ENCODE measurements around the gene EXOC3. TPM values are rescaled to one million over a fixed set of nuclear protein-coding genes. Genes with fewer than 3 reads are reported as not detected.

EXOC3 gene
- total and polyA plus RNA-seq, 2 experiments from 2014 or later: 39.9 to 40.9 TPM

DNA sequence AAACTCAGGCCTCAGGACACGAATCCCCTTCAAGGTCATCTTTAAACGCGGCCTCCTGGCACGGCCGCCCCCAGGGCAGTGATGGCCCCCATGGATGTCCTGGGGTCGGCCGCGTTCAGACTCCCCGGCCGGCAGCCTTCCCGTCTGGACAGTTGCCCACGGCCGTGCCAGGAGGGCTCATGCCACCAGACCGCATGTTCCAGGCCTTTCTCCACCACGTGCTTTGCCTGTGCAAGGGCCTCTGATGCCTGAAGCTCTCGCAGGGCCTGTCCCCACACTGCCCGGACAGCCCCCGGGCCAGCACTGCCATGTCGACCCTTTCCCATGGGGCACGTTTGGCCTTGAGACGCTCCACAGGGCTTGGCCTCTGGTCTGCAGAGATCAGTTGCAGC is 46.7 kb downstream of the EXOC3 start:
- no peak overlapping the region for H3K27ac ChIP-seq
- no peak for TF ChIP-seq EZH2phosphoT487 (IDR thresholded peaks at IDR 0.05; ENCODE audit: insufficient read depth, low read depth)
- no peak for TF ChIP-seq EZH2 (IDR thresholded peaks at IDR 0.05; ENCODE audit: insufficient read depth, poor library complexity, severe bottlenecking)
- H3K4me1 ChIP-seq (ENCODE audit: insufficient read depth): no peaks in the 10 kb centered on the region; the same call in 1 of the 2 replicates
- no peak overlapping the region for H3K9ac ChIP-seq
- in situ Hi-C loops (cut with MboI): no loop called here
- H3K27me3 ChIP-seq (replicated peaks; ENCODE audit: insufficient read depth): peaks cover 14% of the 10 kb centered on the region; the same call in 1 of the 2 replicates
- no peak overlapping the region for H3K4me2 ChIP-seq (ENCODE audit: unreplicated experiment)
- 43 to 51% methylated on average over 20 of the region's 21 CpGs for WGBS, 2 experiments (ENCODE audit: low coverage in 1 of 2, low lambda C conversion rate in 2 of 2, missing lambda C conversion rate in 2 of 2)
- H2AFZ ChIP-seq: no peak overlapping the region
- H3K9me2 ChIP-seq (ENCODE audit: insufficient read depth): no peaks in the 10 kb centered on the region
- no peaks in the 10 kb centered on the region for H3K36me3 ChIP-seq (ENCODE audit: low read depth)
- no peaks in the 10 kb centered on the region for H3K9me3 ChIP-seq (ENCODE audit: low read depth)
- no peaks in the 10 kb centered on the region for H3K79me2 ChIP-seq (ENCODE audit: insufficient read depth)
- no peaks in the 10 kb centered on the region for H3F3A ChIP-seq (ENCODE audit: insufficient read depth)
- H4K20me1 ChIP-seq (ENCODE audit: insufficient read depth): no peaks in the 10 kb centered on the region
- no peak overlapping the region for H3K4me3 ChIP-seq
- no peak for DNase-seq

DNA sequence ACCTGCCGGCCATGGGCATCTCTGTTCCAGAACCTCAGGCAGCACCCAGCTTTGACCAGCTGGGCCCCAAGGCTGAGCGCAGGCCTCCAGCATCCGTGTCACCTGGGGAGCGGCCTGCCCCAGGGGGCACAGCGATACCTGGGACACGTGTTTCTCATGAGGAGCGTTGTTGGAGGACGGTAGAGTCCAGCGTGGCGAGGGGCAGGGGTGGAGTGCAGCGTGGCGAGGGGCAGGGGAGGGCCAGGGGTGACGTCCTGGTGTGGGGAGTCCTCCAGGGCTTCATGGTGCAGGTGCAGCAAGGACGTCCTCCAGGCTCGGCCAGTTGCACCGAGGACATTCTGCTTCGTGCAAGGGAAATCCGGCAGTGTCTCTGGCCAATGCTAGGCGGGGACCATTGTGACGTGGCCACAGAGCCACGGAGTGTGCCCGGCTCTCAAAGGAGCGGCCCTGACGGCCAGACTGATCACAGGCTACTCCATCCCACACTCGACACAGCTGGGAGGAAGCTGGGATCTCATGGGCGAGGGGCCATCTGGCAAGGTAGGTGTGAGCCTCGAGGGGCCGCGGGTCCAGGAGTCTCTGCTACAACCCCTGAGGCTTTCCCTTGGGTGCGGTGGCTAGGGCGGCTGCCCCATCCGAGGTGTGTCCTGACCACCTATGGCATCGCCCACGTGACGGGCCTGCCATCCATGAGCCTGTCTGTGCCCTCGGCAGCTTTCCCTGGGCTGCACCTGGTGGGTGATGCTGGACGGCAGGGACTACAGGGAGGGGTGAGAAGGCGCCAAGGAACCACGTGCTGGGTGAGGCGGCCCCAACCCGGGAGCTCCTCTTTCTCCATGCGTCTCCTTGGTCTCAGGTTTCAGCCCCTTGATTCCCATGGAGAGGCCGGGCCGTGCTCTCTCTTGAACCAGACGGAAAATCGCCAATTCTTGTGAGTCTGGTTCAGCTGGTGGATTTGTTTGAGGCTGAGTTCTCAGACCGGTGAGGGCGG is 47.4 kb downstream of the EXOC3 start:
- Histone ChIP-seq H3K4me1 (ENCODE audit: insufficient read depth) (no peaks in the 10 kb centered on the region; the same call in 1 of the 2 replicates), H4K20me1 (ENCODE audit: insufficient read depth) (no peaks in the 10 kb centered on the region), H3K9me2 (ENCODE audit: insufficient read depth) (no peaks in the 10 kb centered on the region), H3K9me3 (ENCODE audit: low read depth) (no peaks in the 10 kb centered on the region), H2AFZ (no peak overlapping the region), H3K4me2 (ENCODE audit: unreplicated experiment) (no peak overlapping the region), H3K27me3 (replicated peaks; ENCODE audit: insufficient read depth) (peaks cover 14% of the 10 kb centered on the region; the same call in 1 of the 2 replicates), H3K4me3 (no peak overlapping the region), H3K9ac (no peak overlapping the region), H3K27ac (no peak overlapping the region), H3F3A (ENCODE audit: insufficient read depth) (no peaks in the 10 kb centered on the region), H3K79me2 (ENCODE audit: insufficient read depth) (no peaks in the 10 kb centered on the region), H3K36me3 (ENCODE audit: low read depth) (no peaks in the 10 kb centered on the region)
- TF ChIP-seq EZH2 (IDR thresholded peaks at IDR 0.05; ENCODE audit: insufficient read depth, poor library complexity, severe bottlenecking): no peak
- TF ChIP-seq EZH2phosphoT487 (IDR thresholded peaks at IDR 0.05; ENCODE audit: insufficient read depth, low read depth): no peak
- in situ Hi-C loops (cut with MboI): no loop called here
- DNase-seq: no peak
- 63% methylated on average over 36 to 40 of the region's 48 CpGs for WGBS, 2 experiments (ENCODE audit: low coverage in 1 of 2, low lambda C conversion rate in 2 of 2, missing lambda C conversion rate in 2 of 2)

DNA sequence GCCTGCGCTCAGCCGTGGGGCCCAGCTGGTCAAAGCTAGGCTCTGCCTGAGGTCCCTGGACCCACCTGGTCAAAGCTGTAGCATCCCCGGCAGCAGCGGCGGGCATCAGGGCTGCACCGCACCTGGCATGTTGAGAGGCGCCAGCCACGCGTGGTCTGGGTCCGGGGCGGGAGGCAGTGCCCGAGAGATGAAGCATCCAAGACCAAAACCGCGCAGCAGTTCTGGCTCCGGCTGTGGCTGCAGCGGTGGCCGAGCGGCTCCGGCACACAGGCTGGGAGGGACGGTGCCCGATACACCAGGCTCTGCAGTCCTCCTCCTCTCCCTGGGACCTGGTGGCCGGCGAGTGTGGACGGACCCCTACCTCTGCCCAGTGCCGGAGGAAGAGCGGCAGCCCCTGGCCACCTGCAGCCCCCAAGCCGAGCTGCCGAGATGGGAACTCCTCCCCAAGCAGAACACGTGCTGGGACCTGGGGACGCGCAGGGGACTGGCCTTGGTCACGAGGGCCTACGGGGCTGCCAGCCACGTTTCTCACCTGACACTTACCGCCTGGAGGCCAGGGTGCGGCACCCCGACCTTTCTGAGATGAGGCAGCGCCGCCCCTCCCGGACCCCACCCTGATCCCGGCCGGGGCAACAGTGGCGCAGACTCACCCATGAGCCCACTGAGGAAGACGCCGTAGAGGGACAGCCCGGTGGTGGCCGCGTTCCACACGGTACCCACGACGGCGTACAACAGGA is 48.3 kb downstream of the EXOC3 start:
- no peaks in the 10 kb centered on the region for H3K79me2 ChIP-seq (ENCODE audit: insufficient read depth)
- no peak for DNase-seq
- TF ChIP-seq EZH2phosphoT487 (IDR thresholded peaks at IDR 0.05; ENCODE audit: insufficient read depth, low read depth) (no peak), EZH2 (IDR thresholded peaks at IDR 0.05; ENCODE audit: insufficient read depth, poor library complexity, severe bottlenecking) (no peak)
- no peaks in the 10 kb centered on the region for H3K9me3 ChIP-seq (ENCODE audit: low read depth)
- H2AFZ ChIP-seq: no peak overlapping the region
- no peak overlapping the region for H3K27ac ChIP-seq
- H3K36me3 ChIP-seq (ENCODE audit: low read depth): no peaks in the 10 kb centered on the region
- no peak overlapping the region for H3K4me3 ChIP-seq
- in situ Hi-C loops (cut with MboI): no loop called here
- no peaks in the 10 kb centered on the region for H3F3A ChIP-seq (ENCODE audit: insufficient read depth)
- H3K27me3 ChIP-seq (replicated peaks; ENCODE audit: insufficient read depth): peaks cover 15% of the 10 kb centered on the region; the same call in 1 of the 2 replicates
- H3K4me2 ChIP-seq (ENCODE audit: unreplicated experiment): no peak overlapping the region
- no peak overlapping the region for H3K9ac ChIP-seq
- H4K20me1 ChIP-seq (ENCODE audit: insufficient read depth): no peaks in the 10 kb centered on the region
- H3K9me2 ChIP-seq (ENCODE audit: insufficient read depth): no peaks in the 10 kb centered on the region
- no peaks in the 10 kb centered on the region; the same call in 1 of the 2 replicates for H3K4me1 ChIP-seq (ENCODE audit: insufficient read depth)
- 77 to 80% methylated on average over 48 to 52 of the region's 52 CpGs for WGBS, 2 experiments (ENCODE audit: low coverage in 1 of 2, low lambda C conversion rate in 2 of 2, missing lambda C conversion rate in 2 of 2)

DNA sequence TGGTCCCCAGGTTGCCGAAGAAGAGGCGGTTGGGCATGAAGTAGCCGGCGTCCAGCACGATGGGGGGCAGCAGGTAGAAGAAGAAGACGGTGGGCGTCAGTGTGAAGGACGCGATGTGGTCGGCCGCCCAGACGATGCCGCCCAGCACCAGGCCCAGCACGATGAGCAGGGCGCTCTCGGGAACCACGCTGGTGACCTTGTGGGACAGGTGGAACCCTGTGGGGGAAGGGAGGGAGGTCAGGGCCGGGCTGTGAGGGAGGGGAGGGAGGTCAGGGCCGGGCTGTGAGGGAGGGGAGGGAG is 48.8 kb downstream of the EXOC3 start:
- Histone ChIP-seq H3K4me3 (no peak overlapping the region), H3K9ac (no peak overlapping the region), H3K9me2 (ENCODE audit: insufficient read depth) (no peaks in the 10 kb centered on the region), H4K20me1 (ENCODE audit: insufficient read depth) (no peaks in the 10 kb centered on the region), H3K27ac (no peak overlapping the region), H3K4me2 (ENCODE audit: unreplicated experiment) (no peak overlapping the region), H3F3A (ENCODE audit: insufficient read depth) (no peaks in the 10 kb centered on the region), H3K9me3 (ENCODE audit: low read depth) (no peaks in the 10 kb centered on the region), H2AFZ (no peak overlapping the region), H3K4me1 (ENCODE audit: insufficient read depth) (no peaks in the 10 kb centered on the region; the same call in 1 of the 2 replicates), H3K79me2 (ENCODE audit: insufficient read depth) (no peaks in the 10 kb centered on the region), H3K27me3 (replicated peaks; ENCODE audit: insufficient read depth) (peaks cover 20% of the 10 kb centered on the region; the same call in 1 of the 2 replicates), H3K36me3 (ENCODE audit: low read depth) (no peaks in the 10 kb centered on the region)
- WGBS, 2 experiments (ENCODE audit: low coverage in 1 of 2, low lambda C conversion rate in 2 of 2, missing lambda C conversion rate in 2 of 2): 74 to 84% methylated on average over 17 to 19 of the region's 19 CpGs
- no peak for DNase-seq
- in situ Hi-C loops (cut with MboI): no loop called here
- TF ChIP-seq EZH2phosphoT487 (IDR thresholded peaks at IDR 0.05; ENCODE audit: insufficient read depth, low read depth): no peak
- TF ChIP-seq EZH2 (IDR thresholded peaks at IDR 0.05; ENCODE audit: insufficient read depth, poor library complexity, severe bottlenecking): no peak

All from GM23248 (cell line).